Fibroblast of lung (primary cell): Measurements from ENCODE around the gene HECTD4. TPM values are rescaled to one million over a fixed set of nuclear protein-coding genes. Genes with fewer than 3 reads are reported as not detected.
"Not testable (repeated sequence)": the region's sequence is repeated elsewhere in the genome, so short reads cannot be mapped to it uniquely, and the experiment has no call there.

Source experiments
- DNase-seq, 2 donors: peaks; one replicate each; pipeline versions ENCODE4 v3.0.0 to v3.0.0-alpha.2; 2010; ENCODE audit warnings: low read depth in 2 of 2
- H2AFZ ChIP-seq: 2 replicates; pipeline ENCODE4 v1.5.1; 2012; ENCODE audit warnings: low read length, control low read depth, inconsistent platforms
- H3K27ac ChIP-seq: 2 replicates; pipeline ENCODE4 v1.5.1; 2011; ENCODE audit warnings: low read length, control low read depth; ENCODE audit not compliant: insufficient read depth
- H3K27me3 ChIP-seq: 2 replicates; pipeline ENCODE4 v1.5.1; 2011; ENCODE audit warnings: mild to moderate bottlenecking, low read length; ENCODE audit not compliant: control insufficient read depth, insufficient read depth
- H3K36me3 ChIP-seq: 2 replicates; pipeline ENCODE4 v1.5.1; 2011; ENCODE audit warnings: low read length; ENCODE audit not compliant: control insufficient read depth, insufficient read depth
- H3K4me1 ChIP-seq: 2 replicates; pipeline ENCODE4 v1.5.1; 2011; ENCODE audit warnings: low read length; ENCODE audit not compliant: control insufficient read depth, insufficient read depth; ENCODE audit errors: extremely low read depth
- H3K4me2 ChIP-seq: 2 replicates; pipeline ENCODE4 v1.5.1; 2011; ENCODE audit warnings: low read length, control low read depth; ENCODE audit not compliant: insufficient read depth; ENCODE audit errors: extremely low read depth
- H3K4me3 ChIP-seq, 4 experiments: fragments of 200-600 bp in 1 of 4; sonication (generic) in 1 of 4; replicated peaks in 1 of 4; 2 replicates each; pipeline ENCODE4 v1.5.1; 2011 to 2016; ENCODE audit warnings: low read length in 4 of 4, low read depth in 3 of 4, mild to moderate bottlenecking in 3 of 4, control low read depth in 2 of 4, inconsistent platforms in 1 of 4, mixed read lengths in 1 of 4; ENCODE audit not compliant: insufficient read depth in 1 of 4; ENCODE audit errors: control extremely low read depth in 1 of 4
- H3K79me2 ChIP-seq: 2 replicates; pipeline ENCODE4 v1.5.1; 2012; ENCODE audit warnings: mild to moderate bottlenecking, low read length, inconsistent platforms; ENCODE audit not compliant: control insufficient read depth, insufficient read depth
- H3K9ac ChIP-seq: 2 replicates; pipeline ENCODE4 v1.5.1; 2011; ENCODE audit warnings: mild to moderate bottlenecking, low read length, control low read depth; ENCODE audit not compliant: insufficient read depth
- H3K9me3 ChIP-seq: 2 replicates; pipeline ENCODE4 v1.5.1; 2012; ENCODE audit warnings: low read depth, low read length; ENCODE audit not compliant: control insufficient read depth, insufficient read depth
- H4K20me1 ChIP-seq: 2 replicates; pipeline ENCODE4 v1.5.1; 2011; ENCODE audit warnings: low read length; ENCODE audit not compliant: control insufficient read depth, insufficient read depth; ENCODE audit errors: extremely low read depth
- EZH2 ChIP-seq: IDR thresholded peaks from 2 replicates; pipeline ENCODE4 v1.5.1; 2012; ENCODE audit warnings: low read length, control low read depth, mild to moderate bottlenecking; ENCODE audit errors: missing control alignments
- polyA plus RNA-seq, 2 donors: library from polyadenylated mRNA; depleted of rRNA in 1 of 2; stranded (reverse) in 1 of 2; unstranded in 1 of 2; fragments of >200 nt; gene quantifications; 2 replicates each; pipeline ENCODE4 v1.2.1, GENCODE V29; 2011 to 2012; ENCODE audit warnings: missing spikeins in 1 of 2
- total RNA-seq: library from RNA; depleted of rRNA; stranded (reverse); fragments of >200 nt; gene quantifications from 2 replicates; pipeline ENCODE4 v1.2.1, GENCODE V29; 2014
- TF ChIP-seq, protein P1 (sequence below), 2 donors: IDR thresholded peaks in 1 of 2; conservative IDR thresholded peaks in 1 of 2; 1 replicate in 1 of 2; 2 replicates in 1 of 2; pipeline ENCODE4 v1.5.1; 2011 to 2012; ENCODE audit warnings: low read length in 2 of 2, control low read depth in 1 of 2, inconsistent platforms in 1 of 2, low read depth in 1 of 2, mild to moderate bottlenecking in 1 of 2

HECTD4 gene
- total and polyA plus RNA-seq, 2 donors (not counting 1 experiment from before 2014, with no cell fraction given): 5.1 to 31.7 TPM

DNA sequence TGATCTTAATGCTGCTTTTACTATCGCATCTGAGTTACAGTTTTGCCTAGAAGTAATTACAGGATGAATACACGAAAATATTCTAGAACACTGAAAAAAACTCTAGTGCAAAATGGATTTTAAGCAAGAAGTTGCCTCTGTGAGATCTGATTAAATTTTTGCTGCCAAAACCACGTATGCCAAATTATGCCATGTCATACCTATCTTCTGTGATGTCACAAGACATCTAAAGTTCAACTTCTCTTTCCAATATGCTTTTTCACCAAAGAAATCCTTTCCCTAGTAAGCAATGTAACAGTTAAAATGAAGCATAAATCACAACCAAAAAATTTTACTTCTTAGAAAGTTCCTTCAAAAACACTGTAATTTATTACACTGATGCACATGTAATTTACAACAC, 39.6 kb downstream of the HECTD4 start:
- no peak overlapping the region for H3K27ac ChIP-seq
- no peaks in the 10 kb centered on the region for H4K20me1 ChIP-seq
- no peaks in the 10 kb centered on the region for H3K36me3 ChIP-seq
- no peaks in the 10 kb centered on the region for H3K27me3 ChIP-seq
- peaks cover 10% of the 10 kb centered on the region for H3K79me2 ChIP-seq
- no peak overlapping the region for H2AFZ ChIP-seq
- H3K4me2 ChIP-seq: no peak overlapping the region
- H3K4me3 ChIP-seq: no peak overlapping the region
- no peaks in the 10 kb centered on the region for H3K4me1 ChIP-seq
- no peak overlapping the region for H3K9ac ChIP-seq
- no peaks in the 10 kb centered on the region for H3K9me3 ChIP-seq
- TF ChIP-seq, protein P1, sequence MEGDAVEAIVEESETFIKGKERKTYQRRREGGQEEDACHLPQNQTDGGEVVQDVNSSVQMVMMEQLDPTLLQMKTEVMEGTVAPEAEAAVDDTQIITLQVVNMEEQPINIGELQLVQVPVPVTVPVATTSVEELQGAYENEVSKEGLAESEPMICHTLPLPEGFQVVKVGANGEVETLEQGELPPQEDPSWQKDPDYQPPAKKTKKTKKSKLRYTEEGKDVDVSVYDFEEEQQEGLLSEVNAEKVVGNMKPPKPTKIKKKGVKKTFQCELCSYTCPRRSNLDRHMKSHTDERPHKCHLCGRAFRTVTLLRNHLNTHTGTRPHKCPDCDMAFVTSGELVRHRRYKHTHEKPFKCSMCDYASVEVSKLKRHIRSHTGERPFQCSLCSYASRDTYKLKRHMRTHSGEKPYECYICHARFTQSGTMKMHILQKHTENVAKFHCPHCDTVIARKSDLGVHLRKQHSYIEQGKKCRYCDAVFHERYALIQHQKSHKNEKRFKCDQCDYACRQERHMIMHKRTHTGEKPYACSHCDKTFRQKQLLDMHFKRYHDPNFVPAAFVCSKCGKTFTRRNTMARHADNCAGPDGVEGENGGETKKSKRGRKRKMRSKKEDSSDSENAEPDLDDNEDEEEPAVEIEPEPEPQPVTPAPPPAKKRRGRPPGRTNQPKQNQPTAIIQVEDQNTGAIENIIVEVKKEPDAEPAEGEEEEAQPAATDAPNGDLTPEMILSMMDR (conservative IDR thresholded peaks at IDR 0.05 in 1 of 2, IDR thresholded peaks at IDR 0.05 in 1 of 2; ENCODE audit: low read depth in 1 of 2, low read length in 2 of 2): no peak
- no peak for TF ChIP-seq EZH2
- no peak for DNase-seq

DNA sequence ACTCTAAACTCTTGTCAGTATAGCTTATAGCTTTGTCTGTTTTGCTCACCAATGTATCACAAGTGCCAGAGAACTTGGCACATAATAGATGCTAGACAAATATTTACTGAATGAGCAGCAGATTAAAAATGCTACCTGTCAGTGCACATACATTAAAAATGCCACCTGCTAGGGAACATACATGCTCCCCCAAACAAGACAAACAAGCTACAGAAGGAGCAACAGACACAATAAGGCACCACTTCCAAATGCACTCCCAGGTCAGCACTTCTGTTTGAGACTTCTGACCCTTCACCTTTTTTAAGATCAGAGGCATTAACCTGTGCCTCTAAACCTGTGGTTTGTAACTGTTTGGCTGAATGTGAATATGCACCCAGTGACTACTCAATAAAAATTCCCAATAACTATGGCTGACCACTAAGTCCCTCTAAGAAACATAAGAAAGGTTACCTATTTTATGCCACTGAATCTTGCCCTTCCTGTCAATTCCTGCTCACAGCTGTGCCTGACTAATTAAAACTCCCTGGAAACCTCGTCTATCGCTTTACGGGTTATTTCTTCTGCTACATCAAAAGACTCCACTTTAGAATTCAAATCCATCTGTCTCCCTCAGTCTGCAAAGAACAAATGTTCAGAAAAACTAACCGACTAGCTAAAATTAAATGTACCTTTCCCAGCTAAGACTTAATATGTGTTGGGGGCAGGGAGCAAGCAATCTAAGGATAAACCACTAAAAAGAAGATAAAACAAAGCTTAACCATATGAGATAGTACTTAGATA, 41.0 kb downstream of the HECTD4 start:
- no peak overlapping the region for H3K9ac ChIP-seq
- H3K79me2 ChIP-seq: peaks cover 8% of the 10 kb centered on the region
- no peak overlapping the region for H2AFZ ChIP-seq
- no peak overlapping the region for H3K4me3 ChIP-seq
- no peaks in the 10 kb centered on the region for H3K9me3 ChIP-seq
- no peak for DNase-seq
- no peaks in the 10 kb centered on the region for H3K36me3 ChIP-seq
- no peak overlapping the region for H3K27ac ChIP-seq
- no peak overlapping the region for H3K4me2 ChIP-seq
- no peak for TF ChIP-seq EZH2
- TF ChIP-seq, protein P1 (conservative IDR thresholded peaks at IDR 0.05 in 1 of 2, IDR thresholded peaks at IDR 0.05 in 1 of 2; ENCODE audit: low read depth in 1 of 2, low read length in 2 of 2): no peak
- no peaks in the 10 kb centered on the region for H3K4me1 ChIP-seq
- no peaks in the 10 kb centered on the region for H4K20me1 ChIP-seq
- no peaks in the 10 kb centered on the region for H3K27me3 ChIP-seq

GRCh38 chr12:112340230-112340629, 42.0 kb downstream of the HECTD4 start:
- no peaks in the 10 kb centered on the region for H3K27me3 ChIP-seq
- no peaks in the 10 kb centered on the region for H4K20me1 ChIP-seq
- no peak overlapping the region for H2AFZ ChIP-seq
- no peak overlapping the region for H3K4me2 ChIP-seq
- no peaks in the 10 kb centered on the region for H3K4me1 ChIP-seq
- no peak for TF ChIP-seq EZH2
- TF ChIP-seq, protein P1 (conservative IDR thresholded peaks at IDR 0.05 in 1 of 2, IDR thresholded peaks at IDR 0.05 in 1 of 2; ENCODE audit: low read depth in 1 of 2, low read length in 2 of 2): no peak
- no peak overlapping the region for H3K4me3 ChIP-seq
- H3K27ac ChIP-seq: no peak overlapping the region
- no peak for DNase-seq
- peaks cover 8% of the 10 kb centered on the region for H3K79me2 ChIP-seq
- no peaks in the 10 kb centered on the region for H3K9me3 ChIP-seq
- no peak overlapping the region for H3K9ac ChIP-seq
- H3K36me3 ChIP-seq: no peaks in the 10 kb centered on the region

GRCh38 chr12:112334999-112335398, 47.2 kb downstream of the HECTD4 start:
- not testable (repeated sequence) for H3K4me3 ChIP-seq, H2AFZ ChIP-seq, H3K9me3 ChIP-seq, H3K4me2 ChIP-seq, H3K36me3 ChIP-seq, H3K27ac ChIP-seq, H4K20me1 ChIP-seq, H3K79me2 ChIP-seq, H3K4me1 ChIP-seq, H3K27me3 ChIP-seq, H3K9ac ChIP-seq, DNase-seq
